ENCODE results near the gene WDR27.

Gene WDR27

GRCh38 chr6:169657284-169657610, 44.6 kb downstream of the WDR27 start:
- DNase-seq (ENCODE audit: low read depth): no peak
- H3K4me3 ChIP-seq (ENCODE audit: low read length): no peak overlapping the region
- no peak for TF ChIP-seq CTCF (conservative IDR thresholded peaks at IDR 0.05; ENCODE audit: low read length)

GRCh38 chr6:169656546-169657283, 45.1 kb downstream of the WDR27 start:
- H3K4me3 ChIP-seq (ENCODE audit: low read length): no peak overlapping the region
- DNase-seq (ENCODE audit: low read depth): no peak
- no peak for TF ChIP-seq CTCF (conservative IDR thresholded peaks at IDR 0.05; ENCODE audit: low read length)

- TF ChIP-seq CTCF (conservative IDR thresholded peaks at IDR 0.05; ENCODE audit: low read length): peak; percentile 40
- peak overlapping the region; percentile 66 for H3K4me3 ChIP-seq (ENCODE audit: low read length)
- peak; percentile 73 for DNase-seq (ENCODE audit: low read depth)
Observed at GRCh38 chr6:169654598-169655391, 47.0 kb downstream of the WDR27 start.

GRCh38 chr6:169653691-169654090, 48.1 kb downstream of the WDR27 start:
- no peak for TF ChIP-seq CTCF (conservative IDR thresholded peaks at IDR 0.05; ENCODE audit: low read length)

GRCh38 chr6:169652896-169653295, 48.9 kb downstream of the WDR27 start:
- no peak for TF ChIP-seq CTCF (conservative IDR thresholded peaks at IDR 0.05; ENCODE audit: low read length)

More at GRCh38 chr6:169653691-169654090, 48.1 kb downstream of the WDR27 start:
- DNase-seq (ENCODE audit: low read depth): no peak
- peak overlapping the region; percentile 66 for H3K4me3 ChIP-seq (ENCODE audit: low read length)

GRCh38 chr6:169651498-169651897, 50.3 kb downstream of the WDR27 start:
- no peak overlapping the region for H3K4me3 ChIP-seq (ENCODE audit: low read length)
- no peak for DNase-seq (ENCODE audit: low read depth)
- TF ChIP-seq CTCF (conservative IDR thresholded peaks at IDR 0.05; ENCODE audit: low read length): no peak

More at GRCh38 chr6:169652896-169653295, 48.9 kb downstream of the WDR27 start:
- H3K4me3 ChIP-seq (ENCODE audit: low read length): no peak overlapping the region
- no peak for DNase-seq (ENCODE audit: low read depth)

GRCh38 chr6:169650959-169651292, 50.9 kb downstream of the WDR27 start:
- DNase-seq (ENCODE audit: low read depth): no peak
- no peak overlapping the region for H3K4me3 ChIP-seq (ENCODE audit: low read length)
- no peak for TF ChIP-seq CTCF (conservative IDR thresholded peaks at IDR 0.05; ENCODE audit: low read length)

All from AG10803 (cell line).